ENCODE results near the gene DGKB. TPM values are rescaled to one million over a fixed set of nuclear protein-coding genes. Genes with fewer than 3 reads are reported as not detected.
"Not testable (repeated sequence)": the region's sequence is repeated elsewhere in the genome, so short reads cannot be mapped to it uniquely, and the experiment has no call there.

The DGKB gene
- total RNA-seq, 1 donor = 0.36 TPM

GRCh38 chr7:14480281-14480680 lies 422.3 kb downstream of the DGKB start:
- no peak overlapping the region for H3K4me3 ChIP-seq (ENCODE audit: low read depth, low read length)
- no peak for DNase-seq (ENCODE audit: low read depth)
- TF ChIP-seq CTCF (IDR thresholded peaks at IDR 0.05; ENCODE audit: insufficient read depth, low read length) = no peak

GRCh38 chr7:14478834-14479510 lies 423.6 kb downstream of the DGKB start:
- no peak for TF ChIP-seq CTCF (IDR thresholded peaks at IDR 0.05; ENCODE audit: insufficient read depth, low read length)
- no peak overlapping the region for H3K4me3 ChIP-seq (ENCODE audit: low read depth, low read length)
- no peak for DNase-seq (ENCODE audit: low read depth)

GRCh38 chr7:14461716-14462115 lies 440.8 kb downstream of the DGKB start:
- not testable (repeated sequence) for H3K4me3 ChIP-seq (ENCODE audit: low read depth, low read length); DNase-seq (ENCODE audit: low read depth)

- not testable (repeated sequence) for DNase-seq (ENCODE audit: low read depth); H3K4me3 ChIP-seq (ENCODE audit: low read depth, low read length)
Measured at GRCh38 chr7:14458846-14459245, 443.7 kb downstream of the DGKB start.

- no peak overlapping the region for H3K4me3 ChIP-seq (ENCODE audit: low read depth, low read length)
- DNase-seq (ENCODE audit: low read depth) = peak; percentile 92
- TF ChIP-seq CTCF (IDR thresholded peaks at IDR 0.05; ENCODE audit: insufficient read depth, low read length) = peak; percentile 84
Measured at GRCh38 chr7:14457568-14458453, 444.7 kb downstream of the DGKB start.

GRCh38 chr7:14449291-14449690 lies 453.3 kb downstream of the DGKB start:
- TF ChIP-seq CTCF (IDR thresholded peaks at IDR 0.05; ENCODE audit: insufficient read depth, low read length) = no peak
- DNase-seq (ENCODE audit: low read depth) = no peak
- H3K4me3 ChIP-seq (ENCODE audit: low read depth, low read length) = no peak overlapping the region

- DNase-seq (ENCODE audit: low read depth) = no peak
Measured at GRCh38 chr7:14446829-14447228, 455.7 kb downstream of the DGKB start.

More at GRCh38 chr7:14446829-14447228, 455.7 kb downstream of the DGKB start:
- no peak for TF ChIP-seq CTCF (IDR thresholded peaks at IDR 0.05; ENCODE audit: insufficient read depth, low read length)
- H3K4me3 ChIP-seq (ENCODE audit: low read depth, low read length) = no peak overlapping the region

Data from fibroblast of the aortic adventitia (primary cell).